Dedifferentiated amniotic fluid mesenchymal stem cell (primary cell): ENCODE results near the gene RNPEP.
"Not testable (repeated sequence)": the region's sequence is repeated elsewhere in the genome, so short reads cannot be mapped to it uniquely, and the experiment has no call there.

Experiments used
- DNase-seq: peaks from one replicate; pipeline ENCODE4 v3.0.0-alpha.2; 2016; ENCODE audit errors: extremely low spot score

The RNPEP gene

GRCh38 chr1:202036595-202037387 lies 54.3 kb downstream of the RNPEP start:
- no peak for DNase-seq

DNA sequence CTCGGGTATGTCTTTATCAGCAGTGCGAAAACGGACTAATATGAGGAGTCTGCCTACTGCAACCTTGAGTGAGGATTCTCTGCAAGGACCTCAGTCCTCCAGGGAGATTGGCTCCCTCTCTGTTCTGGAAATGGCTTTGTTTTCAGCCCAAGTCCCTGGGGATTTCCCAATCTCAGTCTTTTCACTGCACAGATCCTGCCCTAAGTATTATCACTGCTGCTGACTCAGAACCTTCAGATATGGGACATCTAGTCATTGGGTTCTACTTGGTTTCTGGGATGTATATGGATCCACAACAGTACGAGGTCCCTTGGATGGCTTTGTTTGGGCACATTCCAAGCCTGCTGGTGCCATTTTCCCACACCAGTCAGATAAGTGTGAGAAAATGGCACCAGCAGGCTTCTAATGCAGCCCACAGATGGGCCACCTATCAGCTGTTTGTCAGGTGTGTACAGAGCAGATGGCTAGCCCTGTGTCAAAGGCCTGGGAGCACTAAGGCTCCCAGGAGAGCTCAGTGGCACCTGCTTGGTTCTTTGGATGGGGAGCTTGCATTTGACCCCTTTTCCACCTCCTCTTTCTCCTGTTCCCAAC lies 55.4 kb downstream of the RNPEP start:
- no peak for DNase-seq

DNA sequence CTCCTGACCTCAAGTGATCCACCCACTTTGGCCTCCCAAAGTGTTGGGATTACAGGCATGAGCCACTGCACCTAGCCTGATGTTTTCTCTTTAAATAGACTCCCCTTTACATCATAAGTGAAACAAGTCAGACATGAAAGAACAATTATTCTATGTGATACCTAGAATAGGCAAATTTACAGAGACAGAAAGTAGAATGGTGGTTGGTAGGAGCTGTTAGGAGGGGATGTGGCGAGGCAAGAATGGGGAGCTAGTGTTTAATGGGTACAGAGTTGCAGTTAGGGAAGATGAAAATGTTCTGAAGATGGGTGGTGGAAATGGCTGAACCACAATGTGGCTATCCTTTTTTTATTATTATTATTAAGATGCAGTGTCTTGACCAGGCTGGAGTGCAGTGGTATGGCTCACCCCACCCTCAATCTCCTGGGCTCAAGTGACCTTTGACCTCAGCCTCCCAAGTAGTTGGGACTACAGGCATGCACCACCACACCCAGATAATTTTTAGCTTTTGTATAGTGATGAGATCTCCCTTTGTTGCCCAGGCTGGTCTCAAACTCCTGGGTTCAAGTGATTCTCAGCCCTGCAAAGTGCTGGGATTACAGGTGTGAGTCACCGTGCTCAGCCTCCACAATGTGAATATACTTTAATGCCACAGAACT lies 56.4 kb downstream of the RNPEP start:
- no peak for DNase-seq

GRCh38 chr1:202045705-202046104 lies 63.3 kb downstream of the RNPEP start:
- DNase-seq, result no peak

GRCh38 chr1:202046227-202046626 lies 63.8 kb downstream of the RNPEP start:
- no peak for DNase-seq

- DNase-seq, result no peak
These were observed 64.6 kb downstream of the RNPEP start for GRCh38 chr1:202046748-202047708.

DNA sequence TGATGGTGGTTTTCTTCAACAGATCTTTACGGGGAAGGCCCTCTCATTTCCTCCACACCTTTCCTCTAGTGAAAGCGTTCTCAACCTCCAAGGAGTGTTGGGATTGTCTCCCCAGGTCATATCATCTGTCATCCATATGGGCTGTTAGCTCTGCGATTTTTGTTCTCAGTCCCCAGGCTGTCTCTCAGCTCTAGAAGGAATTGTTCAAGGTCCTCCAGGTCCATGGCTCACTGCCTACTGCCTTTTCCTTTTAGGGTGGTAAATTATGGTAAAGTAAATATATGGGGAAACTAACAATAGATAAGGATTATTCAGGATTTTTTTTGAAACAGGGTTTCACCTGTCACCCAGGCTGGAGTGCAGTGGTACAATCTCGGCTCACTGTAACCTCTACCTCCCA lies 65.5 kb downstream of the RNPEP start:
- DNase-seq, result no peak

GRCh38 chr1:202049129-202049528 lies 66.7 kb downstream of the RNPEP start:
- DNase-seq, result no peak

- no peak for DNase-seq
These were observed 71.6 kb downstream of the RNPEP start for GRCh38 chr1:202054094-202054493.

- not testable (repeated sequence) for DNase-seq
These were observed 72.2 kb downstream of the RNPEP start for GRCh38 chr1:202054673-202055072.
